H9 (cell line): Measurements from ENCODE around the gene ZNF561. TPM values are rescaled to one million over a fixed set of nuclear protein-coding genes. Genes with fewer than 3 reads are reported as not detected.
A peak's percentile ranks its signal among the peaks of the same experiment; 100 is the strongest.

Experiments
- DNase-seq: peaks from one replicate; pipeline ENCODE4 v3.0.0-alpha.2; 2017
- H2AFZ ChIP-seq: one replicate; pipeline ENCODE4 v1.6.1; 2013; ENCODE audit warnings: mild to moderate bottlenecking, low read length, control low read depth, moderate library complexity
- H2AK5ac ChIP-seq: 2 replicates; pipeline ENCODE4 v1.6.1; 2013; ENCODE audit warnings: low read length, control low read depth, mixed read lengths; ENCODE audit not compliant: insufficient read length
- H2BK120ac ChIP-seq: one replicate; pipeline ENCODE4 v1.6.1; 2013; ENCODE audit warnings: low read depth, mild to moderate bottlenecking, low read length, control low read depth, inconsistent platforms; ENCODE audit not compliant: poor library complexity, severe bottlenecking
- H2BK12ac ChIP-seq: 2 replicates; pipeline ENCODE4 v1.6.1; 2013; ENCODE audit warnings: low read length, control low read depth, mixed read lengths, low read depth; ENCODE audit not compliant: insufficient read length
- H2BK15ac ChIP-seq: 2 replicates; pipeline ENCODE4 v1.6.1; 2013; ENCODE audit warnings: low read depth, low read length, control low read depth
- H2BK20ac ChIP-seq: one replicate; pipeline ENCODE4 v1.6.1; 2013; ENCODE audit warnings: low read depth, mild to moderate bottlenecking, low read length, control low read depth, inconsistent platforms; ENCODE audit not compliant: poor library complexity, severe bottlenecking
- H2BK5ac ChIP-seq: 2 replicates; pipeline ENCODE4 v1.6.1; 2013; ENCODE audit warnings: low read length, control low read depth, mixed read lengths; ENCODE audit not compliant: insufficient read length
- H3K14ac ChIP-seq: 2 replicates; pipeline ENCODE4 v1.6.1; 2013; ENCODE audit warnings: low read length, control low read depth; ENCODE audit not compliant: insufficient read depth
- H3K18ac ChIP-seq: 2 replicates; pipeline ENCODE4 v1.6.1; 2013; ENCODE audit warnings: low read depth, mild to moderate bottlenecking, mixed read lengths, low read length, control low read depth; ENCODE audit not compliant: insufficient read length
- H3K23ac ChIP-seq: 2 replicates; pipeline ENCODE4 v1.6.1; 2013; ENCODE audit warnings: low read length, control low read depth, mixed read lengths, low read depth; ENCODE audit not compliant: insufficient read length
- H3K23me2 ChIP-seq: 2 replicates; pipeline ENCODE4 v1.6.1; 2013; ENCODE audit warnings: low read depth, mild to moderate bottlenecking, mixed read lengths, low read length, control low read depth; ENCODE audit not compliant: insufficient read length, poor library complexity, severe bottlenecking
- H3K27ac ChIP-seq: 2 replicates; pipeline ENCODE4 v1.5.1; 2013; ENCODE audit warnings: low read length, control low read depth, mixed read lengths, low read depth; ENCODE audit not compliant: insufficient read length
- H3K27me3 ChIP-seq: 2 replicates; pipeline ENCODE4 v1.6.1; 2013; ENCODE audit warnings: low read length, control low read depth, inconsistent platforms; ENCODE audit not compliant: insufficient read depth
- H3K4ac ChIP-seq: 2 replicates; pipeline ENCODE4 v1.6.1; 2013; ENCODE audit warnings: low read depth, mild to moderate bottlenecking, control low read depth, inconsistent platforms, low read length, moderate library complexity
- H3K4me1 ChIP-seq: 2 replicates; pipeline ENCODE4 v1.6.1; 2013; ENCODE audit warnings: low read length, control low read depth, inconsistent platforms; ENCODE audit not compliant: insufficient read depth
- H3K4me2 ChIP-seq: 2 replicates; pipeline ENCODE4 v1.6.1; 2013; ENCODE audit warnings: low read length, control low read depth, mixed read lengths; ENCODE audit not compliant: insufficient read length, insufficient read depth
- H3K56ac ChIP-seq: 2 replicates; pipeline ENCODE4 v1.6.1; 2013; ENCODE audit warnings: low read depth, mild to moderate bottlenecking, mixed read lengths, low read length, control low read depth; ENCODE audit not compliant: insufficient read length
- H3K79me1 ChIP-seq: 2 replicates; pipeline ENCODE4 v1.6.1; 2013; ENCODE audit warnings: low read depth, mild to moderate bottlenecking, moderate library complexity, low read length, control low read depth, inconsistent platforms; ENCODE audit not compliant: insufficient read depth, poor library complexity, severe bottlenecking
- H3K79me2 ChIP-seq: 2 replicates; pipeline ENCODE4 v1.6.1; 2013; ENCODE audit warnings: low read length, control low read depth, inconsistent platforms; ENCODE audit not compliant: insufficient read depth
- H3K9ac ChIP-seq: 2 replicates; pipeline ENCODE4 v1.6.1; 2013; ENCODE audit warnings: low read length, control low read depth, mixed read lengths; ENCODE audit not compliant: insufficient read length; ENCODE audit errors: extremely low read depth
- H3K9me3 ChIP-seq: one replicate; pipeline ENCODE4 v1.6.1; 2013; ENCODE audit warnings: low read depth, low read length, inconsistent platforms; ENCODE audit not compliant: control insufficient read depth
- H3T11ph ChIP-seq: one replicate; pipeline ENCODE4 v1.6.1; 2013; ENCODE audit warnings: mild to moderate bottlenecking, low read length, control low read depth, inconsistent platforms
- H4K20me1 ChIP-seq: one replicate; pipeline ENCODE4 v1.6.1; 2013; ENCODE audit not compliant: control insufficient read depth, insufficient read length, insufficient read depth
- H4K5ac ChIP-seq: 2 replicates; pipeline ENCODE4 v1.6.1; 2013; ENCODE audit warnings: low read depth, mild to moderate bottlenecking, mixed read lengths, low read length, control low read depth; ENCODE audit not compliant: insufficient read length
- H4K8ac ChIP-seq: replicated peaks from 2 replicates; pipeline ENCODE4 v1.6.1; 2013; ENCODE audit warnings: low read length, control low read depth, mixed read lengths, low read depth; ENCODE audit not compliant: insufficient read length
- H4K91ac ChIP-seq: 2 replicates; pipeline ENCODE4 v1.6.1; 2013; ENCODE audit warnings: low read depth, mild to moderate bottlenecking, moderate library complexity, mixed read lengths, low read length, control low read depth; ENCODE audit not compliant: insufficient read length
- H3K27ac Mint-ChIP-seq, 3 experiments: 2 replicates in 2 of 3; 3 replicates in 1 of 3; pipeline ENCODE4 v1.8.0; 2020 to 2021; ENCODE audit warnings: mixed read lengths in 3 of 3, mild to moderate bottlenecking in 1 of 3, moderate library complexity in 1 of 3
- H3K27me3 Mint-ChIP-seq: 2 replicates; pipeline ENCODE4 v1.8.0; 2021; ENCODE audit warnings: low read depth, mild to moderate bottlenecking, moderate library complexity, mixed read lengths
- H3K36me3 Mint-ChIP-seq, 3 experiments: 2 replicates in 2 of 3; 3 replicates in 1 of 3; pipeline ENCODE4 v1.8.0; 2020 to 2021; ENCODE audit warnings: low read depth in 3 of 3, mixed read lengths in 3 of 3; ENCODE audit not compliant: insufficient read depth in 1 of 3
- H3K4me1 Mint-ChIP-seq, 2 experiments: 2 replicates each; pipeline ENCODE4 v1.8.0; 2020; ENCODE audit warnings: mixed read lengths in 2 of 2
- H3K4me3 Mint-ChIP-seq, 2 experiments: 2 replicates in 1 of 2; 3 replicates in 1 of 2; pipeline ENCODE4 v1.8.0; 2020 to 2021; ENCODE audit warnings: mild to moderate bottlenecking in 2 of 2, mixed read lengths in 2 of 2, moderate library complexity in 1 of 2
- H3K9me3 Mint-ChIP-seq, 2 experiments: 2 replicates in 1 of 2; 3 replicates in 1 of 2; pipeline ENCODE4 v1.8.0; 2020; ENCODE audit warnings: mild to moderate bottlenecking in 2 of 2, mixed read lengths in 2 of 2, moderate library complexity in 1 of 2
- CTCF ChIP-seq: fragments of 200-600 bp; sonication (generic); conservative IDR thresholded peaks from 3 replicates; pipeline ENCODE4 v1.8.0; 2021; ENCODE audit warnings: antibody characterized with exemption, mild to moderate bottlenecking
- WGBS: extraction: QIAGEN DNeasy Blood & Tissue Kit; methylation state at CpG from one replicate; pipeline ENCODE4 v1.1.7; 2013; ENCODE audit warnings: missing lambda C conversion rate, low lambda C conversion rate, mixed read lengths; ENCODE audit not compliant: insufficient read length; ENCODE audit errors: extremely low coverage; 5-methylcytosine and 5-hydroxymethylcytosine counted together
- total RNA-seq: library from RNA; stranded (reverse); gene quantifications from 2 replicates; pipeline ENCODE4 v1.2.1, GENCODE V29; 2021

Gene ZNF561
- total RNA-seq, 1 experiment from 2014 or later = 50.8 TPM

- Histone ChIP-seq H3K79me2 (no peaks in the 10 kb centered on the region), H2AK5ac (no peak overlapping the region), H3K4me1 (no peaks in the 10 kb centered on the region), H3K27me3 (no peaks in the 10 kb centered on the region), H3T11ph (no peak overlapping the region), H3K23me2 (no peaks in the 10 kb centered on the region), H3K9ac (no peak overlapping the region), H3K27ac (no peak overlapping the region), H3K18ac (no peak overlapping the region), H2AFZ (no peak overlapping the region), H3K4ac (no peak overlapping the region), H4K91ac (no peak overlapping the region), H4K5ac (no peak overlapping the region), H3K4me2 (no peak overlapping the region), H2BK20ac (no peak overlapping the region), H4K8ac (no peak overlapping the region), H3K14ac (no peak overlapping the region), H2BK5ac (no peak overlapping the region), H2BK12ac (no peak overlapping the region), H2BK15ac (no peak overlapping the region), H3K9me3 (no peaks in the 10 kb centered on the region), H4K20me1 (no peaks in the 10 kb centered on the region), H3K79me1 (no peaks in the 10 kb centered on the region), H3K56ac (no peak overlapping the region), H2BK120ac (no peak overlapping the region), H3K23ac (no peak overlapping the region)
- peaks cover 0 to 6% (median 0%) of the 10 kb centered on the region in 3 experiments; a peak in 3 of 7 replicates for H3K36me3 Mint-ChIP-seq
- H3K4me3 Mint-ChIP-seq = no peak overlapping the region
- DNase-seq = no peak
- H3K27me3 Mint-ChIP-seq = peaks cover 8% of the 10 kb centered on the region; the same call in 1 of the 2 replicates
- H3K4me1 Mint-ChIP-seq = no peaks in the 10 kb centered on the region
- TF ChIP-seq CTCF = no peak
- 100% methylated on average over 1 of the region's 3 CpGs for WGBS
- H3K27ac Mint-ChIP-seq = 0 out of 7 replicates have a peak overlapping the region, but pooled peaks of 1 of the 3 experiments have one; percentile 5
- H3K9me3 Mint-ChIP-seq = peaks cover 12 to 25% of the 10 kb centered on the region in 2 experiments; a peak in 4 of 5 replicates
Measured at GRCh38 chr19:9597027-9597426, 24.0 kb downstream of the ZNF561 start.
